Panc1 (cell line): ENCODE data around the gene ERO1A.
A peak's percentile ranks its signal among the peaks of the same experiment; 100 is the strongest.

Experiments used
- POLR2AphosphoS5 ChIP-seq: IDR thresholded peaks from 2 replicates; pipeline ENCODE4 v1.6.1; 2012; ENCODE audit warnings: mild to moderate bottlenecking, low read depth, low read length, moderate library complexity
- SIN3A ChIP-seq: IDR thresholded peaks from 2 replicates; pipeline ENCODE4 v1.6.1; 2012; ENCODE audit warnings: low read depth, mild to moderate bottlenecking, low read length, moderate library complexity, borderline replicate concordance; ENCODE audit not compliant: insufficient read depth
- TCF7L2 ChIP-seq: IDR thresholded peaks from 2 replicates; pipeline ENCODE4 v1.6.1; 2011; ENCODE audit warnings: mild to moderate bottlenecking, low read depth, low read length, inconsistent platforms
- TF ChIP-seq, protein P1 (sequence below): fragments of 450-650 bp; IDR thresholded peaks from 2 replicates; pipeline ENCODE4 v1.5.1; 2017; ENCODE audit warnings: mild to moderate bottlenecking
- TF ChIP-seq, protein P2 (sequence below), 2 experiments: IDR thresholded peaks; 2 replicates each; pipeline ENCODE4 v1.6.1; 2011 to 2012; ENCODE audit warnings: low read depth in 2 of 2, control low read depth in 1 of 2, low read length in 1 of 2, mild to moderate bottlenecking in 1 of 2, moderate library complexity in 1 of 2; ENCODE audit not compliant: insufficient read depth in 1 of 2

DNA sequence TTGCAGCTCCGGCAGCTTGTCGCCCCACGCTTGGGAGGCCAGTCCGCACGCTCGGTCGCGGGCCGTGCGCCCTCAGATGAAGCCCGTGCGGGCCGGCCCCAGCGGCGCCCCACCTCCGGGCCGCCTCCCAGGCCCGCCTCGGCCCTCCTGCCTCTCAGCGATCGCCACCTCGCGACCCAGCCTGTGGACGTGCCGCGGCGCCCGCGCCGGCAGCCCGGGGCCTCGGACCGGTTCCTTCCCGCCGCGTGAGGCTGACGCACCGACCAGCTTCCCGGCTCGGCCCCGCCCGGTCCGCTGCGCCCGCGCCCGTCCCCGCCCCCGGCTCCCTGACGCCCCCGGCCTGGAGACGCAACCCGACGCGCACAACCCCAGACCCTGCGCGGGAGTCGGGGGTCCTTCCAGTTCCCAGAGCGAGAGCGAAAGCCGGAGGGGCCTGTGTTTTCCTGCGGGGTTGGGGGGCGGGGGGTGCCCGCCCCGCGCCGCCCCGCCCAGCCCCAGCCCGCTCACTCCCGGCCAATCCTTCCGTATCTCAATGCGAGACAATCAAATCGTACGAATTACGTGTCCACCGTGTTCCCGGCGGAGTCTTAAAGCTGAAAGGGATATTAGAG is at the start of gene ERO1A:
- TF ChIP-seq, protein P1, sequence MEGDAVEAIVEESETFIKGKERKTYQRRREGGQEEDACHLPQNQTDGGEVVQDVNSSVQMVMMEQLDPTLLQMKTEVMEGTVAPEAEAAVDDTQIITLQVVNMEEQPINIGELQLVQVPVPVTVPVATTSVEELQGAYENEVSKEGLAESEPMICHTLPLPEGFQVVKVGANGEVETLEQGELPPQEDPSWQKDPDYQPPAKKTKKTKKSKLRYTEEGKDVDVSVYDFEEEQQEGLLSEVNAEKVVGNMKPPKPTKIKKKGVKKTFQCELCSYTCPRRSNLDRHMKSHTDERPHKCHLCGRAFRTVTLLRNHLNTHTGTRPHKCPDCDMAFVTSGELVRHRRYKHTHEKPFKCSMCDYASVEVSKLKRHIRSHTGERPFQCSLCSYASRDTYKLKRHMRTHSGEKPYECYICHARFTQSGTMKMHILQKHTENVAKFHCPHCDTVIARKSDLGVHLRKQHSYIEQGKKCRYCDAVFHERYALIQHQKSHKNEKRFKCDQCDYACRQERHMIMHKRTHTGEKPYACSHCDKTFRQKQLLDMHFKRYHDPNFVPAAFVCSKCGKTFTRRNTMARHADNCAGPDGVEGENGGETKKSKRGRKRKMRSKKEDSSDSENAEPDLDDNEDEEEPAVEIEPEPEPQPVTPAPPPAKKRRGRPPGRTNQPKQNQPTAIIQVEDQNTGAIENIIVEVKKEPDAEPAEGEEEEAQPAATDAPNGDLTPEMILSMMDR: no peak
- TF ChIP-seq SIN3A (no peak), POLR2AphosphoS5 (peak; percentile 25; the same call in 1 of the 2 replicates), TCF7L2 (no peak)
- TF ChIP-seq, protein P2, sequence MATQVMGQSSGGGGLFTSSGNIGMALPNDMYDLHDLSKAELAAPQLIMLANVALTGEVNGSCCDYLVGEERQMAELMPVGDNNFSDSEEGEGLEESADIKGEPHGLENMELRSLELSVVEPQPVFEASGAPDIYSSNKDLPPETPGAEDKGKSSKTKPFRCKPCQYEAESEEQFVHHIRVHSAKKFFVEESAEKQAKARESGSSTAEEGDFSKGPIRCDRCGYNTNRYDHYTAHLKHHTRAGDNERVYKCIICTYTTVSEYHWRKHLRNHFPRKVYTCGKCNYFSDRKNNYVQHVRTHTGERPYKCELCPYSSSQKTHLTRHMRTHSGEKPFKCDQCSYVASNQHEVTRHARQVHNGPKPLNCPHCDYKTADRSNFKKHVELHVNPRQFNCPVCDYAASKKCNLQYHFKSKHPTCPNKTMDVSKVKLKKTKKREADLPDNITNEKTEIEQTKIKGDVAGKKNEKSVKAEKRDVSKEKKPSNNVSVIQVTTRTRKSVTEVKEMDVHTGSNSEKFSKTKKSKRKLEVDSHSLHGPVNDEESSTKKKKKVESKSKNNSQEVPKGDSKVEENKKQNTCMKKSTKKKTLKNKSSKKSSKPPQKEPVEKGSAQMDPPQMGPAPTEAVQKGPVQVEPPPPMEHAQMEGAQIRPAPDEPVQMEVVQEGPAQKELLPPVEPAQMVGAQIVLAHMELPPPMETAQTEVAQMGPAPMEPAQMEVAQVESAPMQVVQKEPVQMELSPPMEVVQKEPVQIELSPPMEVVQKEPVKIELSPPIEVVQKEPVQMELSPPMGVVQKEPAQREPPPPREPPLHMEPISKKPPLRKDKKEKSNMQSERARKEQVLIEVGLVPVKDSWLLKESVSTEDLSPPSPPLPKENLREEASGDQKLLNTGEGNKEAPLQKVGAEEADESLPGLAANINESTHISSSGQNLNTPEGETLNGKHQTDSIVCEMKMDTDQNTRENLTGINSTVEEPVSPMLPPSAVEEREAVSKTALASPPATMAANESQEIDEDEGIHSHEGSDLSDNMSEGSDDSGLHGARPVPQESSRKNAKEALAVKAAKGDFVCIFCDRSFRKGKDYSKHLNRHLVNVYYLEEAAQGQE (IDR thresholded peaks at IDR 0.05; ENCODE audit: insufficient read depth in 1 of 2, low read depth in 2 of 2, low read length in 1 of 2): no peak
